Peyer's patch (tissue), 4 donors: ENCODE measurements around the gene PPP1R13B. TPM values are rescaled to one million over a fixed set of nuclear protein-coding genes. Genes with fewer than 3 reads are reported as not detected.

ENCODE experiments used
- DNase-seq, 3 donors: peaks; one replicate each; pipeline ENCODE4 v3.0.0-alpha.2; 2017 to 2019
- H3K27ac ChIP-seq, 4 donors: fragments of 200-600 bp; sonication (generic); one replicate each; pipeline ENCODE4 v1.5.1; 2016 to 2019
- H3K27me3 ChIP-seq, 2 donors: fragments of 200-600 bp; sonication (generic); one replicate each; pipeline ENCODE4 v1.5.1; 2019
- H3K36me3 ChIP-seq, 3 donors: fragments of 200-600 bp; sonication (generic); one replicate each; pipeline ENCODE4 v1.5.1; 2016 to 2019
- H3K4me1 ChIP-seq, 4 donors: fragments of 200-600 bp; sonication (generic); one replicate each; pipeline ENCODE4 v1.5.1; 2016 to 2019
- H3K4me3 ChIP-seq, 4 donors: fragments of 200-600 bp; sonication (generic); 1 replicate in 3 of 4; 2 replicates in 1 of 4; pipeline ENCODE4 v1.5.1; 2016 to 2019; ENCODE audit warnings: mild to moderate bottlenecking in 1 of 4
- H3K9me3 ChIP-seq, 4 donors: fragments of 200-600 bp; sonication (generic); one replicate each; pipeline ENCODE4 v1.5.1; 2016 to 2019; ENCODE audit warnings: mild to moderate bottlenecking in 1 of 4
- CTCF ChIP-seq, 6 experiments: fragments of 450-650 bp in 4 of 6; fragments of 200-600 bp in 2 of 6; sonication (generic) in 1 of 6; IDR thresholded peaks; one replicate each; pipeline ENCODE4 v1.5.1; 2017 to 2019; ENCODE audit warnings: antibody characterized with exemption in 6 of 6, mild to moderate bottlenecking in 3 of 6, moderate library complexity in 1 of 6
- POLR2A ChIP-seq, 2 donors: fragments of 450-650 bp; IDR thresholded peaks; one replicate each; pipeline ENCODE4 v1.5.1; 2017; ENCODE audit warnings: antibody characterized with exemption in 2 of 2, mild to moderate bottlenecking in 2 of 2, moderate library complexity in 2 of 2
- total RNA-seq, 4 donors: library from RNA; depleted of rRNA; stranded (reverse); fragments of >200 nt; gene quantifications; one replicate each; pipeline ENCODE4 v1.1.0, GENCODE V29; 2016

The PPP1R13B gene
- total RNA-seq, 4 donors from 2014 or later = 30.5 to 78.3 (median 54.0) TPM

DNA sequence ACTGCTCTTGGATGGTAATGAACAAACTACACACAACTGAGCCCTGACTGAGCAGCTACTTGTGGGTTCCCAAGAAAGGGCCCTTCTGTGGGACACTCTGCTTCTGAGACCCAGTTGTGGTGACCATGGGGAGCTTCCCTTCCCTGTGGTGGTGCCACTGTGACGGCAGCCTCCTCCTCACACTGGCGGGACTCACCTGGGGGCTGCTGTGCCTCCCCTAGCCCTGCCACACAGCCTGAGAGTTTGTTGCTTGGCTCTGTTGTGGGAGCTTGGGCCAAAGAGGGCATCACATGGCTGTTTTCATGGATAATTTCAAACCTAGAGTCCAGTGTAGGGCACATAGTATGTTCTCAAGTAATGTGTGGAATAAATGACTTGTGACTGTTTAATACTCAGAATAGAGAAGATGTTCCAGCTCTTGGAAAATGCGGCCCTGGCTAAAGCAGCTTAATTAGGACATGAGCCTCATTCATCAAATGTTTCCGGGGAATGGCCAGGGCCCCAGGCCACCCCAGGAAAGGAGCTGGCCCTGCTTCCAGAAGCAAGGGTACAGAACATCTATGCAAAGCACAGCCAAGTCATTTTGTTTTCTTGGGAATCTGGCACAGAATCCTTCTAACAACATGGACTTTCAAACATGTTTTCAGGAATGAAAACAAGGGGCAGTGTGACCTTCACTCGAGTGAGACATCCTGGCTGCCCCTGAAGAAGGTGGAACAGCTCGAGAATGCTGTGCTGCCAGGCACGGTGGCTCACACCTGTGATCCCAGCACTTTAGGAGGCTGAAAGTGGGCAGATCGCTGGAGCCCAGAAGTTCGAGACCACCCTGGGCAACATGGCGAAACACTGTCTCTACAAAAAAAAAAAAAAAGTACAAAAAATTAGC is 110.6 kb downstream of the PPP1R13B start:
- Histone ChIP-seq H3K27me3 (no peaks in the 10 kb centered on the region), H3K4me1 (no peaks in the 10 kb centered on the region), H3K27ac (peak overlapping the region in 3 of 4 donors; percentile 21 to 66 (median 50)), H3K4me3 (no peak overlapping the region), H3K36me3 (peaks cover 0 to 86% (median 0%) of the 10 kb centered on the region in 3 donors), H3K9me3 (no peaks in the 10 kb centered on the region)
- TF ChIP-seq POLR2A (IDR thresholded peaks at IDR 0.05) (no peak), CTCF (IDR thresholded peaks at IDR 0.05) (no peak)
- DNase-seq = no peak

DNA sequence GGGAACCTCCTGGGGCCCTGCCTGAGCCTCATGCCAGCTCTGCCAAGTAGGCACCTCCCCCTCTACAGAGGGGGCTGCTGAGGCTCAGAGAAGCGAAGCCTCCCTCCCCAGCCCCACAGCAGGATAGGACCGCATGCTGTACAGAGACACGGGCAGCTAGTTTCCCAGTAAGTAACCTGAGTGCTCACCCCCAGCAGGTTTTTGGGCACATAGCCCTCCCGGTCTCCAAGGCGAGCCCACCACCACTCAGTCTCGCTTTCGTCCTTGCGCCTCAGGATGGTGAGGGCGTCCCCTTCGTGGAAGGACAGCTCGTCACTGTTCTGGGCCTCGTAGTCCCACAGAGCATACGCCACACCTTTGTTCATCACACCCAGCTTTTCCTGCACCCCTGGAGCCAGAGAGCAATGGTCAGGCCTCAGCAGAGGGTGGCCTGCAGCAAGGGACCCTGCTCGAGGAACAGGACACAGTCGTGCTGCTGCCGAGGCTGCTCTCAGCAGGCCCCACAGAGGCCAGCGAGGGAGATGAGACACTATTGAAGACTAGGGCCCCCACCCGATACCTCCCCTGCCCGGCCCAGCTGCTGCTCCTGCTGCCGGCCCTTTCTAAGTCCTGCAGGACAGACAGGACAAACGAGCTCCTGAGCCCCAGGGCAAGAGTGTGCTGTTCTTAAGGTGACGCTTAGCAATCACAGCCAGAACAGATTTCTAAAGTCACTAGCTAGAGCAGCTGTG is 111.4 kb downstream of the PPP1R13B start:
- Histone ChIP-seq H3K27me3 (no peaks in the 10 kb centered on the region), H3K4me3 (no peak overlapping the region), H3K9me3 (no peaks in the 10 kb centered on the region), H3K27ac (peak overlapping the region in 3 of 4 donors; percentile 21 to 66 (median 50)), H3K4me1 (no peaks in the 10 kb centered on the region), H3K36me3 (peaks cover 0 to 84% (median 0%) of the 10 kb centered on the region in 3 donors)
- no peak for DNase-seq
- no peak for TF ChIP-seq POLR2A (IDR thresholded peaks at IDR 0.05)
- TF ChIP-seq CTCF (IDR thresholded peaks at IDR 0.05) = no peak

DNA sequence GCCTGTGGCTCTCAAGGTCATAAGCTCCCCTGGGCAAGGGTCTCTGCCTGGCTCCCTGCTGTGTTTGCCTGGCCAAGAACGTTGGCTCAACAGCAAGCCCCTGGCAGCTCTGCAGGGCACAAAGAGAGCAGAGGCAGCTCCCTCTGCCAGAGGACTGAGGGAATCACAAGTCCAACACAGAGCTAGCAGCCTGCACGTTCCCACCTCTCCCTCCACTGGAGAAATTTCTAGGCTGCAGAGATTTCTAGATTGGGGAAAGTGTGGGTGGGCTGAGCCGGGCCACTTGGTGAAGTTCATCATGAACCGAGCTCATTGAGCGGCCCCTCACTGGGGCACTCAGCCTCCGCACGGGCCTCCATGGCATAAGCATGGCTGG is 111.9 kb downstream of the PPP1R13B start:
- peak in 1 of 3 donors; percentile 39 for DNase-seq
- no peak for TF ChIP-seq CTCF (IDR thresholded peaks at IDR 0.05)
- TF ChIP-seq POLR2A (IDR thresholded peaks at IDR 0.05) = no peak
- Histone ChIP-seq H3K27me3 (no peaks in the 10 kb centered on the region), H3K27ac (peak overlapping the region in 1 of 4 donors; percentile 66), H3K4me1 (no peaks in the 10 kb centered on the region), H3K4me3 (no peak overlapping the region), H3K36me3 (peaks cover 0 to 83% (median 0%) of the 10 kb centered on the region in 3 donors), H3K9me3 (no peaks in the 10 kb centered on the region)

DNA sequence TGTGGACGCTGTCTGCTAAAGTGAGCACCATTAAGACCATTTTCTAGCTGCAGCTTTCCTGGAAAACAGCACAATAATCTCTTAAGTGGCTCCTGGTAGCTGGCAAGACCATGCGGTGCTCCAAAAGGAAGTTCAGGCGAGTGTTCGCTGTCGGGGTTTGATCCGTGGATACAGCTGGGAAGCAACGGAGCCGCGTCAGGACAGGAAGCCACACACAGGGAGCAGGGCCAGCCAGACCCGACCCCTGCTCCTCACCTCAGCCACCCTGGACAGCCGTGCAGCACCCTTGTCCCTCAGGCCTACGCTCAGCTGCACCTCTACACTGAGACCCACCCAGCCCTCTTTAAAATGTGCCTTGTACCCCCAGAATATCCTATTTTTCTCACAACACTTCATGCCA is 112.4 kb downstream of the PPP1R13B start:
- Histone ChIP-seq H3K27ac (no peak overlapping the region), H3K4me1 (no peaks in the 10 kb centered on the region), H3K36me3 (peaks cover 0 to 83% (median 0%) of the 10 kb centered on the region in 3 donors), H3K9me3 (no peaks in the 10 kb centered on the region), H3K27me3 (no peaks in the 10 kb centered on the region), H3K4me3 (no peak overlapping the region)
- DNase-seq = peak in 1 of 3 donors; percentile 39
- TF ChIP-seq CTCF (IDR thresholded peaks at IDR 0.05) (no peak), POLR2A (IDR thresholded peaks at IDR 0.05) (no peak)

GRCh38 chr14:103734081-103734888 is 113.1 kb downstream of the PPP1R13B start:
- Histone ChIP-seq H3K27ac (no peak overlapping the region), H3K36me3 (peaks cover 0 to 83% (median 0%) of the 10 kb centered on the region in 3 donors), H3K4me1 (no peaks in the 10 kb centered on the region)

More at GRCh38 chr14:103734081-103734888, 113.1 kb downstream of the PPP1R13B start:
- no peak overlapping the region for H3K4me3 ChIP-seq
- H3K27me3 ChIP-seq = no peaks in the 10 kb centered on the region
- TF ChIP-seq CTCF (IDR thresholded peaks at IDR 0.05) = no peak
- no peak for TF ChIP-seq POLR2A (IDR thresholded peaks at IDR 0.05)
- no peaks in the 10 kb centered on the region for H3K9me3 ChIP-seq
- peak in 1 of 3 donors; percentile 35 for DNase-seq
